Esophagus muscularis mucosa (tissue), 3 donors: Measurements from ENCODE around the gene RPS5.
A peak's percentile ranks its signal among the peaks of the same experiment; 100 is the strongest.

Experiments
- CTCF ChIP-seq, 3 experiments: fragments of 200-600 bp in 2 of 3; fragments of 450-650 bp in 1 of 3; sonication (generic) in 2 of 3; IDR thresholded peaks; one replicate each; pipeline ENCODE4 v1.5.1; 2017 to 2019; ENCODE audit warnings: antibody characterized with exemption in 3 of 3, mild to moderate bottlenecking in 2 of 3, moderate library complexity in 1 of 3
- POLR2AphosphoS5 ChIP-seq, 2 donors: sonication (generic); formaldehyde crosslinking; IDR thresholded peaks; one replicate each; pipeline ENCODE4 v1.6.1; 2017; ENCODE audit warnings: antibody characterized with exemption in 2 of 2

- TF ChIP-seq CTCF (IDR thresholded peaks at IDR 0.05) (peak in 1 of 3 experiments; percentile 17), POLR2AphosphoS5 (IDR thresholded peaks at IDR 0.05) (peak; percentile 82 to 90)
Measured at GRCh38 chr19:58400916-58401839, 14.1 kb downstream of the RPS5 start.
